WTC11 (cell line): ENCODE data around the gene ILKAP. TPM values are rescaled to one million over a fixed set of nuclear protein-coding genes. Genes with fewer than 3 reads are reported as not detected.

ENCODE experiments used
- AFF4 ChIP-seq: sonication (generic); formaldehyde crosslinking; IDR thresholded peaks from 2 replicates; pipeline ENCODE4 v1.8.1; 2023; ENCODE audit warnings: mild to moderate bottlenecking, missing genetic modification reagents, borderline replicate concordance
- CREB1 ChIP-seq: sonication (generic); formaldehyde crosslinking; IDR thresholded peaks from 2 replicates; pipeline ENCODE4 v1.8.0; 2023; ENCODE audit warnings: mild to moderate bottlenecking, missing genetic modification reagents
- CTCF ChIP-seq: fragments of 200-600 bp; IDR thresholded peaks from 2 replicates; pipeline ENCODE4 v1.8.0; 2022; ENCODE audit warnings: antibody characterized with exemption
- EMX1 ChIP-seq: fragments of 250-450 bp; sonication (Bioruptor Pico); IDR thresholded peaks from 2 replicates; pipeline ENCODE4 v1.8.0; 2021; ENCODE audit warnings: mild to moderate bottlenecking
- ETV6 ChIP-seq: sonication (generic); formaldehyde crosslinking; IDR thresholded peaks from 2 replicates; pipeline ENCODE4 v1.8.1; 2022; ENCODE audit warnings: mild to moderate bottlenecking, missing genetic modification reagents
- GTF2I ChIP-seq: fragments of 250-450 bp; sonication (Bioruptor Pico); conservative IDR thresholded peaks from 2 replicates; pipeline ENCODE4 v1.4.0; 2021; ENCODE audit warnings: mild to moderate bottlenecking
- HMGA2 ChIP-seq: fragments of 250-450 bp; sonication (Bioruptor Pico); IDR thresholded peaks from 2 replicates; pipeline ENCODE4 v1.4.0; 2021; ENCODE audit warnings: mild to moderate bottlenecking, moderate library complexity
- IRF2 ChIP-seq: sonication (generic); formaldehyde crosslinking; IDR thresholded peaks from 2 replicates; pipeline ENCODE4 v1.8.0; 2022; ENCODE audit warnings: low read depth, missing genetic modification reagents, borderline replicate concordance
- RORB ChIP-seq: fragments of 250-450 bp; sonication (Bioruptor Pico); IDR thresholded peaks from 2 replicates; pipeline ENCODE4 v1.9.0; 2021; ENCODE audit warnings: mild to moderate bottlenecking
- SOX15 ChIP-seq: fragments of 250-450 bp; sonication (Bioruptor Pico); IDR thresholded peaks from 2 replicates; pipeline ENCODE4 v1.9.0; 2021; ENCODE audit warnings: mild to moderate bottlenecking
- TEAD1 ChIP-seq: sonication (generic); formaldehyde crosslinking; IDR thresholded peaks from 2 replicates; pipeline ENCODE4 v1.8.0; 2022; ENCODE audit warnings: mild to moderate bottlenecking, missing genetic modification reagents
- TP53 ChIP-seq: sonication (generic); formaldehyde crosslinking; IDR thresholded peaks from 2 replicates; pipeline ENCODE4 v1.8.1; 2023; ENCODE audit warnings: mild to moderate bottlenecking, missing genetic modification reagents
- ZNF416 ChIP-seq: fragments of 250-450 bp; sonication (Bioruptor Pico); IDR thresholded peaks from 2 replicates; pipeline ENCODE4 v1.9.0; 2021; ENCODE audit warnings: mild to moderate bottlenecking, inconsistent platforms
- ZNF532 ChIP-seq: fragments of 250-450 bp; sonication (Bioruptor Pico); IDR thresholded peaks from 2 replicates; pipeline ENCODE4 v1.9.0; 2021; ENCODE audit warnings: mild to moderate bottlenecking, borderline replicate concordance
- total RNA-seq: library from RNA; stranded (reverse); gene quantifications from 3 replicates; pipeline ENCODE4 v1.2.3, GENCODE V29; 2021
- TF ChIP-seq, protein P1 (sequence below): sonication (generic); formaldehyde crosslinking; IDR thresholded peaks from 2 replicates; pipeline ENCODE4 v1.8.0; 2023; ENCODE audit warnings: missing genetic modification reagents, mild to moderate bottlenecking, borderline replicate concordance
- TF ChIP-seq, protein P2 (sequence below): sonication (generic); formaldehyde crosslinking; IDR thresholded peaks from 2 replicates; pipeline ENCODE4 v1.8.1; 2022; ENCODE audit warnings: missing genetic modification reagents, borderline replicate concordance
- TF ChIP-seq, protein P3 (sequence below): sonication (generic); formaldehyde crosslinking; IDR thresholded peaks from 2 replicates; pipeline ENCODE4 v1.8.1; 2023; ENCODE audit warnings: mild to moderate bottlenecking, moderate library complexity, missing genetic modification reagents
- TF ChIP-seq, protein P4 (sequence below): sonication (generic); formaldehyde crosslinking; IDR thresholded peaks from 2 replicates; pipeline ENCODE4 v1.8.0; 2023; ENCODE audit warnings: missing genetic modification reagents

ILKAP gene
- total RNA-seq, 1 experiment from 2014 or later = 32.7 TPM

DNA sequence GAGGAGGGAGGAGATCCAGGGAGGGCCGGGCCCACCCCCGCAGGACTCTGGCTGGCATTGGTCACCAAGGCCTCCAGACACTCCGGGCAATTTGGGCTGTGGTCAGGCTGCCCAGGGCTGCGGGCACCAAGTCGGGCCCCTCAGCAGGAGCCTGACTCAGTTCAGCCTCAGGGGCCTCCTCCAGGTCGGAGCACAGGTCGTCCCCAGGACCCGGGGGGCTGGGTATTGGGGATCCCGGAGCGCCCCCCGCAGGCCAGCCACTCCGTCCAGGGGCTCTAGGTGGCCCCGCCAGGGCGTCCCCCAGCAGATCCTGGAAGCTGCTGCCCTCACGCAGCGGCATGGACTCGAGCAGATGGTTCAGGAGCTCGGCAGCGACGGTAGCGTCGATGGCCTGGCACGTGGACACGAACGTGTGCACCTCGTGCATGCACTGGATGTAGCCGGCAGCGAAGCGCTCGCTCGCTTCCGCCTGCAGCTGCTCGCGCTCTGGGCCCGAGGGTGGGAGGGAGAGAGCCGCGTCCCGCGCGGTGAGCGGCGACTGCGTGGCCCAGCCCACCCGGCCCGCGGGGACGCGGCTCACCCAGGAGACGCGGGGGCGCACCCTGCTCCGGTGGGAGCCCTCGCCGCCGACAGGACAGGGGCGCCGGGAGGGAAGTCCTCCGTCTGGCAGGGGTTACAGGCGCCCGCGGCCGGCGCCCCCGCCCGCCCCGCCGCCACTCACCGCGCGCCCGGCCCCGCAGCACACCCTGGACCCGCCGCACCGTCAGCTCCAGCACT, 35.5 kb upstream of the ILKAP start (continued):
- TF ChIP-seq ZNF532 (CRISPR knock-in tag) = no peak
- TF ChIP-seq HMGA2 (CRISPR knock-in tag) = no peak
- peak; percentile 99 for TF ChIP-seq TP53
- no peak for TF ChIP-seq RORB (CRISPR knock-in tag)
- peak; percentile 99 for TF ChIP-seq CREB1 (CRISPR knock-in tag)
- TF ChIP-seq ETV6 = peak; percentile 99
- TF ChIP-seq TEAD1 (CRISPR knock-in tag) = peak; percentile 99
- TF ChIP-seq SOX15 = no peak
- TF ChIP-seq, protein P1, sequence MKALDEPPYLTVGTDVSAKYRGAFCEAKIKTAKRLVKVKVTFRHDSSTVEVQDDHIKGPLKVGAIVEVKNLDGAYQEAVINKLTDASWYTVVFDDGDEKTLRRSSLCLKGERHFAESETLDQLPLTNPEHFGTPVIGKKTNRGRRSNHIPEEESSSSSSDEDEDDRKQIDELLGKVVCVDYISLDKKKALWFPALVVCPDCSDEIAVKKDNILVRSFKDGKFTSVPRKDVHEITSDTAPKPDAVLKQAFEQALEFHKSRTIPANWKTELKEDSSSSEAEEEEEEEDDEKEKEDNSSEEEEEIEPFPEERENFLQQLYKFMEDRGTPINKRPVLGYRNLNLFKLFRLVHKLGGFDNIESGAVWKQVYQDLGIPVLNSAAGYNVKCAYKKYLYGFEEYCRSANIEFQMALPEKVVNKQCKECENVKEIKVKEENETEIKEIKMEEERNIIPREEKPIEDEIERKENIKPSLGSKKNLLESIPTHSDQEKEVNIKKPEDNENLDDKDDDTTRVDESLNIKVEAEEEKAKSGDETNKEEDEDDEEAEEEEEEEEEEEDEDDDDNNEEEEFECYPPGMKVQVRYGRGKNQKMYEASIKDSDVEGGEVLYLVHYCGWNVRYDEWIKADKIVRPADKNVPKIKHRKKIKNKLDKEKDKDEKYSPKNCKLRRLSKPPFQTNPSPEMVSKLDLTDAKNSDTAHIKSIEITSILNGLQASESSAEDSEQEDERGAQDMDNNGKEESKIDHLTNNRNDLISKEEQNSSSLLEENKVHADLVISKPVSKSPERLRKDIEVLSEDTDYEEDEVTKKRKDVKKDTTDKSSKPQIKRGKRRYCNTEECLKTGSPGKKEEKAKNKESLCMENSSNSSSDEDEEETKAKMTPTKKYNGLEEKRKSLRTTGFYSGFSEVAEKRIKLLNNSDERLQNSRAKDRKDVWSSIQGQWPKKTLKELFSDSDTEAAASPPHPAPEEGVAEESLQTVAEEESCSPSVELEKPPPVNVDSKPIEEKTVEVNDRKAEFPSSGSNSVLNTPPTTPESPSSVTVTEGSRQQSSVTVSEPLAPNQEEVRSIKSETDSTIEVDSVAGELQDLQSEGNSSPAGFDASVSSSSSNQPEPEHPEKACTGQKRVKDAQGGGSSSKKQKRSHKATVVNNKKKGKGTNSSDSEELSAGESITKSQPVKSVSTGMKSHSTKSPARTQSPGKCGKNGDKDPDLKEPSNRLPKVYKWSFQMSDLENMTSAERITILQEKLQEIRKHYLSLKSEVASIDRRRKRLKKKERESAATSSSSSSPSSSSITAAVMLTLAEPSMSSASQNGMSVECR (CRISPR knock-in tag) = peak; percentile 100
- no peak for TF ChIP-seq CTCF
- peak; percentile 93 for TF ChIP-seq IRF2 (CRISPR knock-in tag)
- peak; percentile 97; the same call in 1 of the 2 replicates for TF ChIP-seq AFF4
- TF ChIP-seq, protein P2, sequence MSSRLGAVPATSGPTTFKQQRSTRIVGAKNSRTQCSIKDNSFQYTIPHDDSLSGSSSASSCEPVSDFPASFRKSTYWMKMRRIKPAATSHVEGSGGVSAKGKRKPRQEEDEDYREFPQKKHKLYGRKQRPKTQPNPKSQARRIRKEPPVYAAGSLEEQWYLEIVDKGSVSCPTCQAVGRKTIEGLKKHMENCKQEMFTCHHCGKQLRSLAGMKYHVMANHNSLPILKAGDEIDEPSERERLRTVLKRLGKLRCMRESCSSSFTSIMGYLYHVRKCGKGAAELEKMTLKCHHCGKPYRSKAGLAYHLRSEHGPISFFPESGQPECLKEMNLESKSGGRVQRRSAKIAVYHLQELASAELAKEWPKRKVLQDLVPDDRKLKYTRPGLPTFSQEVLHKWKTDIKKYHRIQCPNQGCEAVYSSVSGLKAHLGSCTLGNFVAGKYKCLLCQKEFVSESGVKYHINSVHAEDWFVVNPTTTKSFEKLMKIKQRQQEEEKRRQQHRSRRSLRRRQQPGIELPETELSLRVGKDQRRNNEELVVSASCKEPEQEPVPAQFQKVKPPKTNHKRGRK (CRISPR knock-in tag) = peak; percentile 87; the same call in 1 of the 2 replicates
- TF ChIP-seq GTF2I = no peak
- TF ChIP-seq EMX1 (CRISPR knock-in tag) = no peak
- TF ChIP-seq ZNF416 (CRISPR knock-in tag) = no peak
- TF ChIP-seq, protein P3, sequence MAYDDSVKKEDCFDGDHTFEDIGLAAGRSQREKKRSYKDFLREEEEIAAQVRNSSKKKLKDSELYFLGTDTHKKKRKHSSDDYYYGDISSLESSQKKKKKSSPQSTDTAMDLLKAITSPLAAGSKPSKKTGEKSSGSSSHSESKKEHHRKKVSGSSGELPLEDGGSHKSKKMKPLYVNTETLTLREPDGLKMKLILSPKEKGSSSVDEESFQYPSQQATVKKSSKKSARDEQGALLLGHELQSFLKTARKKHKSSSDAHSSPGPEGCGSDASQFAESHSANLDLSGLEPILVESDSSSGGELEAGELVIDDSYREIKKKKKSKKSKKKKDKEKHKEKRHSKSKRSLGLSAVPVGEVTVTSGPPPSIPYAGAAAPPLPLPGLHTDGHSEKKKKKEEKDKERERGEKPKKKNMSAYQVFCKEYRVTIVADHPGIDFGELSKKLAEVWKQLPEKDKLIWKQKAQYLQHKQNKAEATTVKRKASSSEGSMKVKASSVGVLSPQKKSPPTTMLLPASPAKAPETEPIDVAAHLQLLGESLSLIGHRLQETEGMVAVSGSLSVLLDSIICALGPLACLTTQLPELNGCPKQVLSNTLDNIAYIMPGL (CRISPR knock-in tag) = peak; percentile 88
- TF ChIP-seq, protein P4, sequence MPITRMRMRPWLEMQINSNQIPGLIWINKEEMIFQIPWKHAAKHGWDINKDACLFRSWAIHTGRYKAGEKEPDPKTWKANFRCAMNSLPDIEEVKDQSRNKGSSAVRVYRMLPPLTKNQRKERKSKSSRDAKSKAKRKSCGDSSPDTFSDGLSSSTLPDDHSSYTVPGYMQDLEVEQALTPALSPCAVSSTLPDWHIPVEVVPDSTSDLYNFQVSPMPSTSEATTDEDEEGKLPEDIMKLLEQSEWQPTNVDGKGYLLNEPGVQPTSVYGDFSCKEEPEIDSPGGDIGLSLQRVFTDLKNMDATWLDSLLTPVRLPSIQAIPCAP (CRISPR knock-in tag) = peak; percentile 99
